Glomerular endothelial cell (primary cell): ENCODE data around the gene PC. TPM values are rescaled to one million over a fixed set of nuclear protein-coding genes. Genes with fewer than 3 reads are reported as not detected.

Experiments
- DNase-seq: peaks from one replicate; pipeline ENCODE4 v3.0.0-alpha.2; 2011; ENCODE audit warnings: low read depth, low spot score; ENCODE audit errors: extremely low read depth
- total RNA-seq: library from RNA; depleted of rRNA; stranded (reverse); fragments of >200 nt; gene quantifications from 2 replicates; pipeline ENCODE4 v1.2.3, GENCODE V29; 2015

PC gene
- total RNA-seq, 1 donor from 2014 or later, result 6.4 TPM

DNA sequence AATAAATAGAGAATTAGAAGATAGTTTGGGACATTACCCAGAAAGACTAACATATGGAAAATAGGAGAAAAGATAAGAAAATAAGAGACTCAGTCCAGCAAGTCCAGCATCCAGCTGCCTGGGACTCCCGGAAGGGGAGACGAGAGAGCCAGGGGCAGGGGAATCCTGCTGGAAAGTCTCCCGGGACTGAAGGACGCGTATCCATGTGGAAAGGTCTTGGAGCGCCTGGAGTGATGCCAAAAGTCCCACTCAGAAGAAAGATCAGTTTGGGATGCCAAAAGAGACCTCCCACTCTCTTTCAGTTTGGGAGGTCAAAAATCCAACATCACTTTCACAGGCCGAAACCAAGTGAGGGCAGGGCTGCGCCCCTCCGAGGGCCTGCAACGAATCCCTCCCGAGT is 70.7 kb downstream of the PC start:
- no peak for DNase-seq

- DNase-seq, result no peak
Observed at GRCh38 chr11:66886671-66887221, 71.4 kb downstream of the PC start.

GRCh38 chr11:66885950-66886440 is 72.2 kb downstream of the PC start:
- DNase-seq, result no peak

- DNase-seq, result no peak
Observed at GRCh38 chr11:66885469-66885868, 72.7 kb downstream of the PC start.

GRCh38 chr11:66884443-66884842 is 73.7 kb downstream of the PC start:
- no peak for DNase-seq

DNA sequence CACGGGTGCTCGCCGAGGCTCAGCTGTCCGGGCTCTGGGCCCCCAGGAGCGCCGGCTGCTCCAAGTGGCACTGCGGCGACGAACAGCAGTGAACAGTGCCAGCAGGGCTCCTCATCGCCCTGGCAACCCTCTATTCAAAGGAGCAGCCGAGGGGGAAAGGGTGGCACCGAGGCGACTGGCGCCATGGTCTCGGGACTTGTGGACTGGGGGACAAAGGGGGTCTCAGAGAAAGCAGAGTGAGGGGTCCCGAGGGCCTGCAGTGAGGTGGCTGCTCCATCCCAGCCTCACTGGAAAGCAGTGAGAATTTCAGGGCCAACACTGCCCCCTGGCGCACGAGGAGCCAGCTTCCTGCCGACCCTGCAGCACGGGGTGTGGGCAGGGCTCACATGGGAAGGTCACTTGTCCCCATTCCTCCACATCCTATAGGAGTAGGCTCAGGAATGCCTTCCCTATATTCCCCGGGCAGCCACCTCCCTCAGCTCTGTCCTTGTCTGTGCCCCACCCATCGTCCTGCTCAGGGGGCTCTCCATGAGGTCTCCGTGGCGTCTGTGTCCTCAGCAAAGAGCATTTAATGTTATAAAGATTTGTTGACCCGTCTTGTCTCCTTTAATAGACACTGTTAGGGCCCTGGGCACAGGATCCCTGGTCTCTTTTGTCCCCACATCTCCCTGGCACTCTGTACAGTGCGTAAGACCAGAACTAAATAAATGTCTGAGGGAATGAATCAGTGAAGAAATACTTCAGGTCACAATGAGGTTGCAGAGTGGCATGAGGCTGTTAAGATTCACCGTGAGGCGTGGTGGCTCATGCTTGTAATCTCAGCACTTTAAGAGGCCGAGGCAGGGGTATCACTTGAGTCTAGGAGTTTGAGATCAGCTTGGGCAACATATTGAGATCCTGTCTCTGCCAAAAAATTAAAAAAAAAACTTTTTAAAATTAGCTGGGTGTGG is 74.9 kb downstream of the PC start:
- no peak for DNase-seq

DNA sequence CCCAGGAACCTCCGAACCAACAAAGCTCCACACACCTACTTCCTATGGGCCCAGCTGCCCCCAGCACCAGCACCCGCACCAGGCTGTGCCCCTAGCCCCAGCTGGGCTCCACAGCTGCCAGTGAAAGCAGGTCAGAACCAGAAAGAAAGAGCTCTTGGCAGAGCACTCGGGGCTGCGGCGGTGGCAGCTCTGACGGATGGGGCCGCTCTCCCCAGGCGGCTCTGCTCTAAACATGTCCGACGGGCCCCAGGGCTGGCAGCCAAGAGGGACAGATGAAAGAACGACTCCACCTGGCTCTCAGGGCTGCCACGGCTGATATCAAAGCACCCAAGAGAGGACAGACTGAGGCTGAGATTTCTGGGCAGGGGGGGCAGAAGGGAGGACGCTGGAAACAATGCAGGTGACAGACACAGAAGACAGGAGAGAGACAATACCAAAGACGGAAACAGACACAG is 75.6 kb downstream of the PC start:
- no peak for DNase-seq

- no peak for DNase-seq
Observed at GRCh38 chr11:66881927-66882452, 76.2 kb downstream of the PC start.

DNA sequence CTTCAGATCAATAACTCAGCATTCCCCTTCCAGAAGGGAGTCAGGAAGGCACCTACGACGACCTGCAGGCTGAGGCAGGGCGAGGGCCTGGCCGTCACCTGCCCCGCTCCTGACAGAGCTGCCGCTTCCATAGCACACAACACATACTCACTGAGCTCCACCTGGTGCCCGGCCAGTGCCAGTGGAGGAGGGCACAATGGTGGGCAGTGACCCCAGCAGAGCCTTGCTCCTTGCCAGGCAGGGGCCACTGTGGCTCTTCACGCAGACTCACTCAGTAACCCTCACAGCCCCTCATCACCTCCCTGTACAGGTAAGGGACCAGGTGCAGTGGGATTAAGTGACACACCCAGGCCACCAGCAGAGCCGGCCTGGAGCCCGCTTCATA is 76.7 kb downstream of the PC start:
- DNase-seq, result no peak

DNA sequence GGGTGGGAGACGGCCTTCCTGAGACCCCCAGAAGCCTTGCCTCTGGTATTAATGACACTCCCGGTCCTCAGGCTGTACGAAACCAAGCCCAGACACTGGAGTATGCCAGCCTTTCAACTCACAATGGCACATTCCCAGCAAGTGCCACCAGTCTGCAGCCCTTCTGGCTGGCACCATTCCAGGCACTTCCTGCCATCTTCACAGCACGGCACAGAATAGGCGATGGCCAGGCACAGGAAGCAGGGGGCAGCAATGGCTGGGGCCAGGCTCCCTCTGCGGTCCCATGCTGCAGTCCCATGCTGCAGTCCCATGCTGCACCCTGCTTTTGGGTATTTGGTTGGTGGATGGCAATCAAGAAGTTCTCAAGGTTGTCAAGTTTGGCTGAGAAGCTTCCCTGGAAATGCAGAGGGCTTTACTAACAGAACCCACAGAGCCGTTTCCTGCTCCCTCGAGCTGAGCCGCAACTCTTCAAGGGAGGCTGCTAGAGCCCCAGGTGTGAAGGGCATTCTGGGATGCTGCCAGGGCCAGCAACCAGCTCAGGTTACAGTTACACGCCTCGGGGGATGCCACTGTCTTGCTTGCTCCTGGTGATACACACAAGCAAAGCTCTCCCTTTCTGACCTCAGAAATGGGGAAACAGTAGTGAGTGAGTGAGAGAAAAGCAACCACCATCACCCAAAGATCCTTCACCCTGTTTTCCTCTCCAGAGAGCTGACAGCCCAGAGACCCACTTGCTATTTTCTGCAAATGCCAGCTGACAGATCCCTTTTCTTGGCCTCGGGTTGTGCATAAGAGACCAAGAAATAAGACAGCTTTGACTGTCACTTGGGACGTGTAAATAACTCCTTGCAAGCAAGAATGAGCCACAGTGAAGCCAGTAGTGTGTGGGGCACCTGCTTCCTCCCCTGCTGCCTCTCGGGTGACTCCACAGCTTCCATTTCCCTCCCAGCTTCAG is 77.4 kb downstream of the PC start:
- no peak for DNase-seq

- DNase-seq, result no peak
Observed at GRCh38 chr11:66879999-66880398, 78.2 kb downstream of the PC start.

DNA sequence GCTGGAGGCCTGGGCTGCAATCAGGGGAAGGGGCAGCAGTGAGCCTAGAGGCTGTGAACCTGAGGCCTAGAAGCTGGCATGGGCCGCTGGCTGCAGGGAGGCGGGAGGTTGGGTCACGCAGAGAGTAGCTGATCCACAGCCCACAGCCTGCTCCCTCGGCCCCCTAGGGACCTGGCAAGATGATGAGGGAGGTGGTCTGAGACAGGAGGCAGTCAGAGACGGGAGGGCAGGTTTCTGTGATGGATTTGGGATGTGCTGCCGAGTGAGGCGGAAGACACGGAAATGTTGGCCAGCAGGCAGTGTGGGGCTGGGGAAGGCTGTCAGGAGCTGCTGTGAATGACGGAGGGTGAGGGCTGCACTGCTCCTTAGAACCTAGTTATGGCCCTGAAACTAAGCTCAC is 78.6 kb downstream of the PC start:
- DNase-seq, result no peak

- DNase-seq, result no peak
Observed at GRCh38 chr11:66879000-66879399, 79.2 kb downstream of the PC start.

DNA sequence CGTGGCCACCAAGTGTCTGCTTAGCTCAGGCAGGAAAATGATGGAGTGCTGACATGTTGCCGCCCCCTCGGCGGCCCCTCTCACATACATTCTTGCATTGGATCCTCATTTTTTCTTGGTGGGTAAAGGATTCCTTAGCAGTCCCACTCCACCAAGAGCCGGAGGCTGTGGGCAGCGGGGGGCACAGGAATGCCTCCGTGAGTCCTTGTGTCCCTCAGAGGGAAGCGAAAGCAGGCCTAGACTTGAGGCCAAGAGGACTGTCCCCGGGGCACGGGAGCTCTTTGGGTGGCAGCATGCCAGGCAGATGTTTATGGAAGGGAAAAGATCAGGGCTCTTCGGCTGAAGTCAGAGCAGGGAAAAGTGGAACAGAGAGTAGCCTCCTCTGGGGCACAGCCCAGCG is 79.7 kb downstream of the PC start:
- no peak for DNase-seq

GRCh38 chr11:66877588-66878385 is 80.4 kb downstream of the PC start:
- DNase-seq, result no peak

GRCh38 chr11:66875378-66875777 is 82.8 kb downstream of the PC start:
- no peak for DNase-seq

- no peak for DNase-seq
Observed at GRCh38 chr11:66874232-66874631, 84.0 kb downstream of the PC start.

GRCh38 chr11:66871521-66871901 is 86.7 kb downstream of the PC start:
- no peak for DNase-seq

DNA sequence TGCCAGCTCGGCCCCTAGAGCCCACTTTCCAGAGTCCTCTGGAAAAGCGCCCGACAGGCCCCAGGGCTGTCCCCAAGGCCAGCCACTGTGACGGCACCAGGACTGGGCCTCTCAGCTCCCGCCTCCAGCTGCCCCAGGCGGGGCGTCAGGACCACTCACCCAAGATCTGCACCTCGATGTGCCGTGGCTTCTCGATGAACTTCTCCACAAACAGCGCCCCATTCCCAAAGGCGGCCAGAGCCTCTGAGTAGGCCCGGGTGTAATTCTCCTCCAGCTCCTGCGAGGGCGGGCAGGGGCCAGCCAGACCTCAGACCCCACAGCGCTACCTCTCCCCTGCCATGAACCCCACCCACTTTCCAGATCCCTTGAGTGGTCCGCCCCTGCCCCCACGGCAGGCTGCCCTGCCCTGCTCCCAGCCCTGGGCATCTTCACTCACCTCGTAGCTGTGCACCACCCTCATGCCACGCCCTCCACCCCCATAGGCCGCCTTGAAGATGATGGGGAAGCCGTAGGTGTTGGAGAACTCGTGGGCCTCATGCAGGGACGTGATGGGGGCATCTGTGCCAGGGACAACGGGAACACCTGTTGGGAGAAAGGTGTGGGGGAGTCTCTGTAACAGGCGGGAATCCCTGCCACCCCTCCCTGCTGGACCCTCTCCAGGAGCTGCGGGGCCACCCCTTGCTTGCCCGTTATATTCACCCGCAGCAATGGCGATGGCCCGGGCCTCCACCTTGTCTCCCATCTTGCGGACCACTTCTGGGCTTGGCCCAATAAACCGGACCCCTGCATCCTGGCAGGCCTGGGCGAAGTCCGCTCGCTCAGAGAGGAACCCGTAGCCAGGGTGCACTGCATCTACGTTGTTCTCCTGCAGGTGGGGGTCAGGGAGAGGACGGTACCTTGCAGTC is 87.3 kb downstream of the PC start:
- DNase-seq, result no peak
